GM12892 (cell line): ENCODE results near the gene CCKAR.

Experiments
- POLR2A ChIP-seq: IDR thresholded peaks from 2 replicates; pipeline ENCODE4 v1.6.1; 2011; ENCODE audit warnings: low read depth, low read length, control low read depth
- POLR2AphosphoS5 ChIP-seq: IDR thresholded peaks from 2 replicates; pipeline ENCODE4 v1.6.1; 2011; ENCODE audit warnings: low read depth, low read length, control low read depth

DNA sequence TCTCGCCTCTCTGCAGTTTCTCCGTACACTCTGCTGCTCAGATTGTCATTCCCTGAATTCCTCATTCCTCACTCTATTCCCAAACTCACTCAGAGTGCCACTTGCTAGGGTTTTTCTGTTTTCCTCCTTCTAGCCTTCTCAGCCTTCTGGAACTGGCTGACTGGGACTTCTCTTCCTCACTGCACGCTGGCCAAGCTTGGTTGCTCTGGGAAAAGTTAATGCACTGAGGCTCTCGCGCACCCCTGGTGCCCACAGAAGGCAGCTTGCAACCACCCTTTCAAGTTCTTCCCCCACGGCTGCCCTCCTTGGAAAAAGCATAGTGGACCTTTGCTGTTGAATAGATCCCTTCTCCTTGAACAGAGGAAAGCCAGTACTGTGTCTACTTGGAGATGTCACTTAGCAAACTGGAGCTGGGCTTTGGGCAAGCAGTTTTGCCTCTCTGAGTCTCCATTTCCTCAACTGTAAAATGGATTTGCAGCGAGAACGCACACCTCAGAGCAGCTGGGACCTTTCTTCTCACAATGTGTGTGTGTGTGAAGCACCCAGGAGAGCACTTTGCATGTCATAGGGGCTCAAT lies 6.0 kb upstream of the CCKAR start:
- TF ChIP-seq POLR2AphosphoS5 (no peak), POLR2A (no peak)
